NCI-H2196 (cell line): ENCODE data around the gene ADCK2.
"Not testable (repeated sequence)": the region's sequence is repeated elsewhere in the genome, so short reads cannot be mapped to it uniquely, and the experiment has no call there.

ENCODE experiments used
- DNase-seq: peaks from one replicate; lab custom pipeline; 2025; ENCODE audit not compliant: unreplicated experiment; lab: John Stamatoyannopoulos, UW

ADCK2 gene

GRCh38 chr7:140672382-140673062 lies at the start of gene ADCK2:
Gene ADCK2, plus strand, starts transcription at chr7:140672945. Its CDS starts 386 bp downstream, at chr7:140673331.
- peak; percentile 53 for DNase-seq

- no peak for DNase-seq
Observed at GRCh38 chr7:140623980-140624379, 48.8 kb upstream of the ADCK2 start.

- peak; percentile 15 for DNase-seq
Observed at GRCh38 chr7:140624392-140625191, 48.2 kb upstream of the ADCK2 start.

GRCh38 chr7:140625192-140625558 lies 47.6 kb upstream of the ADCK2 start:
- not testable (repeated sequence) for DNase-seq

- DNase-seq, result peak; percentile 24
Observed at GRCh38 chr7:140625908-140626868, 46.6 kb upstream of the ADCK2 start.

- DNase-seq, result no peak
Observed at GRCh38 chr7:140631021-140631420, 41.7 kb upstream of the ADCK2 start.

- DNase-seq, result no peak
Observed at GRCh38 chr7:140631602-140632001, 41.1 kb upstream of the ADCK2 start.

- no peak for DNase-seq
Observed at GRCh38 chr7:140635345-140635744, 37.4 kb upstream of the ADCK2 start.

GRCh38 chr7:140635816-140636215 lies 36.9 kb upstream of the ADCK2 start:
- DNase-seq, result no peak

GRCh38 chr7:140637400-140637799 lies 35.3 kb upstream of the ADCK2 start:
- no peak for DNase-seq

GRCh38 chr7:140638173-140638791 lies 34.5 kb upstream of the ADCK2 start:
- no peak for DNase-seq

GRCh38 chr7:140639366-140640053 lies 33.2 kb upstream of the ADCK2 start:
- DNase-seq, result no peak

- DNase-seq, result peak; percentile 16
Observed at GRCh38 chr7:140640060-140640637, 32.6 kb upstream of the ADCK2 start.

- DNase-seq, result peak; percentile 76
Observed at GRCh38 chr7:140640727-140641523, 31.8 kb upstream of the ADCK2 start, which contains the start of gene DENND2A. Gene DENND2A, minus strand, starts transcription at chr7:140640813. Its CDS starts 38,416 bp downstream, at chr7:140602397.

- no peak for DNase-seq
Observed at GRCh38 chr7:140641524-140642195, 31.1 kb upstream of the ADCK2 start.

- DNase-seq, result no peak
Observed at GRCh38 chr7:140643416-140643815, 29.3 kb upstream of the ADCK2 start.

- not testable (repeated sequence) for DNase-seq
Observed at GRCh38 chr7:140644761-140645160, 28.0 kb upstream of the ADCK2 start.

GRCh38 chr7:140645166-140645900 lies 27.4 kb upstream of the ADCK2 start:
- DNase-seq, result peak; percentile 11
